ENCODE data around the gene IDH2.

IDH2 gene

GRCh38 chr15:90062973-90063769 lies 39.1 kb downstream of the IDH2 start:
- no peak for DNase-seq (ENCODE audit: low read depth)

DNA sequence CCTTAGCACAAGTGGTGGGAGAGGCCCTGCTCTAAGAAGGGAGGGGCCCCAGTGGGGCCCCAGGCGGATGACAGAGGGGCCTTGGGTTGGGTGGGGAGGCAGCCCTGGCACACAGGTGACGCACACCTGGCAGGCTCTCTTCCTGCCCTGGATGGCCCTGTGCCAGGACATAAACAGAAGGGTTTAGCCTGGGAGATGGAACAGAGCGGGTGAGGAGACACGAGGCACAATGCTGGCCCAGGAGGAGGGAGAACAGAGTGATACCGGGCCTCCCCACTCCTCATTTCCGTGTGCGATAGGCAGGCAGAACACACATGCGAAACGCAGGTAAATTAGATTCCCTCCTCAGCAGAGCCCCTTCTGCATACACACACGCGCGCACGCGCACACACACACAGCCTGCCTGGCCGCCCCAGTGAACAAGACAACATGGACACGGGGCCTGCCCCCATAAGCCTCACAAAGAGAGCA lies 39.8 kb downstream of the IDH2 start:
- no peak for DNase-seq (ENCODE audit: low read depth)

DNA sequence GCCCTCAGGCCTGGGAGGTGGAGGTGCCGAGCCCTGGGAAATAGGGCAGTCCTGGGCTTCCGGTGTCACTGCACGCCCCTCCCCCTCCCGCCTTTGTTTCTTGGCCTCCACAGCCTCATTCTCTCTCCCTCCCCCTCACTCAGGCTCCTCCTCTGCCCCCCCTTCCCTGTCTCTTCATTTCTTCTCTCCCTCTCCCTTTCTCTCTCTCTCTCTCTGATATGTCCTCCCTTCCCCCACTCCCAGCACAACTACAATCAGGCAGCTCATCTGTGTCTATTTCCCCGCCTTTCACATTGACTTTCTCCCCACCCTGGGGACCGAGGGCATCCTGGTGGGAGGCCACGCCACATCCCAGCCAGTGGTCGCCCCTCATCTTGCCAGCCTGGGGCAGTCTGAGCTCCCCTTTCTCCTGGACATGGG lies 40.2 kb downstream of the IDH2 start:
- DNase-seq (ENCODE audit: low read depth) = no peak

DNA sequence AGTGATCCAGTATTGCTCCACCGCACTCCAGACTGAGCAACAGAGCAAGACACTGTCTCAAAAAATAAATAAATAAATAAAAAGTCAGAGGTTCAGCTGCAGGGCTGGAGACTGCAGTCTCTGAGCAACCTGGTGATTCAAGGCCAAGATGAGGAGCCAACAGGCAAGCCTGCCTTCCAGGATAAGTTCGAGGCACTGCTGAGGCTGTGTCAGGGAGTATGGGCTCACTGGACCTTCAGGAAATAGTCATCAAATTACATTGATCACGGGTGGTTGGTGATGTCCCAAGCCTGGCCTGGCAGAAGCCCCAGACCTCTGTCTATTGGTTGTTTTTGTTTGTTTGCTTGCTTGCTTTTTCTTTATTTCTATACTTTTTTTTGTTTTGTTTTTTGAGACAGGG lies 41.5 kb downstream of the IDH2 start:
- DNase-seq (ENCODE audit: low read depth) = no peak

GRCh38 chr15:90059208-90059985 lies 42.9 kb downstream of the IDH2 start:
- no peak for DNase-seq (ENCODE audit: low read depth)

GRCh38 chr15:90058775-90059174 lies 43.5 kb downstream of the IDH2 start:
- DNase-seq (ENCODE audit: low read depth) = no peak

GRCh38 chr15:90058308-90058707 lies 44.0 kb downstream of the IDH2 start:
- no peak for DNase-seq (ENCODE audit: low read depth)

DNA sequence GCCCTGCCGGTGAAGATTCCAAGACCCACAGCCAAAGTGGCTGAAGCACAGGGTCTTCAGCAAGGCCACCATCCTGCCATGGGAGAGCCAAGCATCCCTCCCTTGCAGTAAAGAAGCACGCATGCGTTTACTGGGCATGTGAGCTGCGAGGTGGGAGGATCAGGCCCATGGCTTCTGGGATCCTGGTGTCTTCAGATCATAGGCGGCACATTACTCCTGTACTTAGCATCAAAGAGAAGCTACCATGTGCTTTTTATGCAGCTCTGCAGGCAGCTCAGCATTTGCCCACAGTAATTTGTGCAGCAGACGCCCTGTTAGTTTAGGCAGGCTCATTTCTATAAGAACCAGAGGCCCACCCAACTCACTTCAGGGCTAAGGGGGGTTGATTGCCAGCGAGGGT lies 45.7 kb downstream of the IDH2 start:
- DNase-seq (ENCODE audit: low read depth) = no peak

DNA sequence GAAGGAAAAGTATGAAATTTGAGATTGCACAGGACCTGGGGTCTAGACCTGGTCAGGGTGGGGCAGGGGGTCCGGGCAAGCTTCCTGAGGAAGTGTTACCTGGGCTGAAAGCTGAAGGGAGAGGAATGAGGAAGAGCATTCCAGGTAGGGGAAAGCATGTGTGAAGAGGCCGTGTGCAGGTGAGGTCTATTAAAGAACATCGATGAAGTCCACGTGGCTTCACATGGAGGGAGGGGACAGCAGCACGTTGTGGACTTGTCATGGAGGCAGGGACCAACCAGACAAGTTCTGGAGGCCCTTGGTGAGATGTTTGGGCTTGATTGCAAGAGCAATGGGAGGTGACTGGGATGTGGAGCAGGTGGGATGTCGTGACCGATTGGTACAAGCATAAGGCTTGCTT lies 47.1 kb downstream of the IDH2 start:
- no peak for DNase-seq (ENCODE audit: low read depth)

GRCh38 chr15:90054618-90055097 lies 47.6 kb downstream of the IDH2 start:
- DNase-seq (ENCODE audit: low read depth) = no peak

GRCh38 chr15:90053685-90054466 lies 48.4 kb downstream of the IDH2 start:
- DNase-seq (ENCODE audit: low read depth) = no peak

DNA sequence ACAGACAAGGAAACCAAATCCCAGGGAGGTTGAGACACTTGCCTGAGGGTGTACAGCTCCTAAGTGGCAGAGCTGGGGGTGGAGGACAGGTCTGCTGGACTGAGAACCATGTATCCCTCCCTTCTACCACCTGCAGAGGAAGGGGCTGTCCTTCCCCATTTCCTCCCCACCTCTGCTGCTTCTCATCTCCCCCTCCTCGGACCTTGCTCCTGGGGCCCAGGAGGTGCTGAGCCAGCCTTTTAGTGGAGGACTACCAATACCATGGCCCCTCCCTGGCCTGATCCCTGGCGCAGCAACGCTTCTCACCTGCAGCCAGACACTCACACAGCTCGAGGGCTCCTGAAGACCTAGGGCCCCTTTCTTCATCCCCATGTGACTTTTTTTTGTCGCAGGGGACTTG lies 50.4 kb downstream of the IDH2 start:
- DNase-seq (ENCODE audit: low read depth) = no peak

DNA sequence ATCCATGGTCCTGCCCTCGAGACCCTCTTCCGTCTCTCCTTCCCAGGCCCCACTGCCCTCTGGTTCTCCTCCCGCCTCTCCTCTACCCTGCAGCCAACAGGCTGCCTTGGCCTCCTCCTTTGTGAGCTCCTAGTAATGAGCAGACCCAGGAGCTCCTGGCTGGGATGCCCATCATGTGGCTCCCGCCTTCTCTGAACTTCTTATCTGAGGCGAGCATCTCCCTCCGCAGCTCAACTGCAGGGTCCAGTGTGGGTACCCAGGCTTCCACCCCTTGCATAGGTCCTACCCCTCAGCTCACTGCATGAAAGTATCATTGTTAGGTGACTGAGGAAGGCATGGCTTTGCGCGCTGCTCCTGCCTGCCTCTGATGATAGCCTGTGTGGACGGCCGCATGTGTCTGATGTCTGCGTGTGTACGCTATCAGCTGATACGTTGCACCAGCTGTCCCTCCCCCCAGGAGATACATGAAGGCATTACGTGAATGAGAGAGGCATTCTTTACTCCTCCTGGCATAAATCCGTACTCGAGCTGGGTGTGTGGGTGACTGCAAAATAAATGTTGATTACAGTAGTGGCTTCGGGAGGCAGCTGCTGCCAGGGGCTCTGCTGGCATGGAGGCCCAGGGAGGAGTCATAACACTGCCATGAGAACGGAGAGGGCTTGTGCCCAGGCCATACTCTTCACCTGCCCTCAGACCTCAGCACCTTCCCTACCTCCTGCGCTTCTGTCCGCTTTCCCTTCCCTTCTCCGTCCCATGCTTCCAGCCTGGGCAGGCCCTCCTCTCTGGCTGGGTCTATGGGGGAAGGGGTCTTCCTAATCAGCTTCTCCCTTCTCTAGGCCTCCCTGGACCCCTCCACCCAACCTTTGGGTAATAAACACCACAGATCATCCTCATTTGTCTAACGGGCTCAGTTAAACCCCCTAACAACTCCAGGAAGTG lies 52.3 kb downstream of the IDH2 start:
- DNase-seq (ENCODE audit: low read depth) = no peak

GRCh38 chr15:90049030-90049429 lies 53.2 kb downstream of the IDH2 start:
- no peak for DNase-seq (ENCODE audit: low read depth)

DNA sequence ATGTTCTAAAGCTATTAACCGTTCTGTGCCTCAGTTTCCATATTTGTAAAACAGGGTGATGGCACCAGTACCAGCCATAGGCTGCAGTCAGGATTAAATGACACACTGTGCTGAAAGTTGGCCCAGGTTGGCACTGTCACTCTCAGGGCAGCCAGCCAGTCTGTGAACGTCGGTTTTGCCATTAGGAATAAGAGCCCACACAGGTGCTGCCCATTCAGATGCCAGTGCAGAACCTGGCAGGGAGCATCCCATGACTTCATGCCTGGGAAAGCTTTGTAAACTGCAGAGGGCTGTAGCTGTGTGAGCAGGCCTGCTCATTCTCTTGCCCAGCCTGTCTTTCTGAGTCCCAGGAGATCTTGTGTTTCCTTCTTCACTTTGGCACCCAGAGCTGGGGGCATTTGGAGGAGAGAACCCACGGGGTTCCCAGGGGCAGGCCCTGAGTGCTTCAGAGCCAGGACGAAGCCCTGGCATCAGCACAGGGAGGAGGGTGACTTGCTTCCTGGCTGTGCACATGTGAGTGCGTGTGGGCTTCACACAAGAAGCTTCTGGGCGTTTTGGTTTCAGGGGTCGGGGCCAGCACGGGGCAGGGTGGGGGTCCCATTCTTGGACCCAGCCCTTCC lies 54.2 kb downstream of the IDH2 start:
- no peak for DNase-seq (ENCODE audit: low read depth)

DNA sequence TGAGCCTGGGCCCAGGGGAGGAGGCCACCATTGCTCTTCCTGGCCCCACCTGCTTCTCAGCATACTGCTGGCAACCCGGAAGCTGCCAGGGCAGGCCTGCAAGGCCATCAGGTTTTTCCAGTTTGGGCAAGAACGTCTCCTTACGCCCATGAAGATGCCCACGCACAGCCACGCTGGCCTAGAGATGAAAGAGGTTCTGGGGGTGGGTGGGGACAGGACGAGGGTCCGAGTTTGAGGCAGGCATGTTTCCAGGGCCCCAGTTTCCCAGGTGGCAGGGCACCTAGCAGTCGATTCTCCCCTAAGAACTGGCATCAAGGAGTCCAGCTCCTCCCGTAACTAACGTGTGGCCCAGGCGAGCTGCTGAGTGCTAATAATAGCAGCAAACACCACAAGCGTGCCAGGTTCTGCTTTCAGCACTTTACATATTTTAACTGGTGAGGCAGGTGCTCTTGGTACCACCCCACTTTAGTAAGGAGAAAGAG lies 55.3 kb downstream of the IDH2 start:
- DNase-seq (ENCODE audit: low read depth) = no peak

- no peak for DNase-seq (ENCODE audit: low read depth)
Observed at GRCh38 chr15:90046289-90046688, 56.0 kb downstream of the IDH2 start.

DNA sequence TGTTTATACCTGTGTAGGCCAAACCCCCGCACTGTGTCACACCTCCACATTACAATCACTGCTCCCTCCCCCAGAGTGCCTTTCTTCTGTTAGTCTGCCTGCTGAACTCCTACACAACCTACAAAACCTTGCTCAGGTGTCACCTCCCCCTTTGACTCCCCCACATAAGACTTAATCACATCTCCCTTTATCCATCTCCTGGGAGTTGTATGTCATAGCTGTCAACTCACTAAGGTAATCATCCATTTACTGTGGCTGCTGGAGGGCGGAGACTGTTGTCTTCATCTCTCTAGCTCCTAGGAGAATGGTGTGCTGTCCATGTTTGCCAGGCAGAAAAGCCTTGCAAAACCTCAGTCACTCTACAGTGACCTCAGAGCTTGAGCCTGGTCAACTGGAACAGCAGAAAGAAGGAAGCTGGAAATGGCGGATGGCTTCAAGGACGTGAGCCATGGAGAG lies 57.3 kb downstream of the IDH2 start:
- DNase-seq (ENCODE audit: low read depth) = no peak

DNA sequence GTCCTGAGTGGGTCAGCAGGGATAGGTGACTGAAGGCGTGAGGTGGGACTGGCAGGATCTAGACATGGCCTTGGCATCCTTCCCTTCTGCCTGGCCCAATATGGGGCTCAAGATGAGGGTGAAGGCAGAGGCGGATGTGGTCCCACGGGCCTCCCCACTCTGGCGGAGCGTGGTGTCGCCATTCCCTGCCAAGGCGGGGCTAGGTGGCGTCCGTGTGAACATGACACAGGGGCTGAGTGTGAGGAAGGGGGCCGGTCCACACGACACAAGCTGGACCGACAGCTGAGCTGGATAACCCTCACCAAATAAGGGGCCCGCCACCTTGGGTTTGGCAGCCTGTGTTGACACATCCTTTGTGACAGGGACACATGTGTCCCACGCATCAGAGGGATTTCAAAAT lies 58.1 kb downstream of the IDH2 start:
- no peak for DNase-seq (ENCODE audit: low read depth)

DNA sequence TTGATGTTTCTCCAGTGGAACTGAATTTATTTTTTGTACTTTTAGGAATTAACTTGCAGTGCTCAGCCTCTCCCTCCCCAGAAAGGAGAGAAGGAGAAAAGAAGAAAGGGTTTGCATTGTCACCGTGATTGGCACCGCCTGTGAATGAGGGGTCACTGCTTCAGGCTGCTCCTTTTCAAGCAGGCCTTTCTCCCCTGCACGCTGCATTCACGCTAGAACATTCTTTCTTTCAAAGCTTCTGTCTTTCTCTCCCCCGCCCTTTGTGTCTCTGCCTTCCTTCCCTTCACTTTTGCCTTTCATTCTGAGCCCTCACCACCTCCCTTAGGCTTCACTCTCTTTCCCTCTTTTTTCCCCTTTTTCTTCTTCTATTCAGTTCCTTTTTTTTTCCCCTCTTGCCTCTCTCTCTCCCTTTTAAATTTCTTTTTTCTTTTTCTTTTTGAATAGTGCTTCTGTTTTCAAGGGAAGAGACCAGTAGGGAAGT lies 58.7 kb downstream of the IDH2 start:
- no peak for DNase-seq (ENCODE audit: low read depth)
